Stromal cell of bone marrow (primary cell): ENCODE measurements around the gene PNPLA7.

Source experiments
- DNase-seq: peaks from one replicate; pipeline ENCODE4 v3.0.0-alpha.2; 2012; ENCODE audit warnings: low read depth

Gene PNPLA7

GRCh38 chr9:137449931-137450538 is 100.2 kb downstream of the PNPLA7 start:
- no peak for DNase-seq

DNA sequence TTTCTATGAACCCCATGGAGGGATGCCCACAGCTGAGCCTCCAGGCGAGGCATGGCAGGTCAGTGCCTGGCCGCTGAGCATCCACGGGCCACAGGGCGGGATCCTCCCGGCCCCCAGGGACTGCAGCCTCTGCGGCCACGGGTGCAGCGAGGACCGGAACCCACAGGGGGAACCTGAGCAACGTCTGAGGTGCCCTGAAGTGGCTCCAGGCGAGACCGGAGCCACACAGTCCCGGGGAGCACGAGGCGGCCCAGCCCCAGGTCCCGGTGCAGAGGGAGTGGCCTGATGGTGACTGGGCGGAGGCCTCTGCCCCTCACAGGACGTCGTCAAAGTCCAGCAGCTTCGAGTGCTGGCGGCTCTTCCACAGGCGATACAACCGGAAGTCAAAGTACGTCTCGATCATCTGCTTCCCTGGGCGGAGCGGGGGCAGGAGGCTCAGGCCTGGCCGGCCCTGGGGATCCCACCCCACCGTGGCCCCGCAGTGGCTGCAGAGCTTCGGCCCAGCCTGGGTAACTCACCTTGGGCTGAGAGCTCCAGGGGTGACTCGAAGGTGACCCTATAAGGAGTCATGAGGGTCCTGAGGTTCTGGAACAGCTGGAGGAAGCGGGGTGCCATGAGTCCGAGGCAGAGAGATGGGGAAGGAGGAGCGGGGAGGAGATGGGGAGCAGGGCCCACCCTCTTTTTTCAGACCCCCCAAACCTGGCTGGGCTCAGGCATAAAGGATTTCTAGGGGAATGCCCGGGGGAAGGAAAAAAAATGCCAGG is 100.9 kb downstream of the PNPLA7 start:
- no peak for DNase-seq

DNA sequence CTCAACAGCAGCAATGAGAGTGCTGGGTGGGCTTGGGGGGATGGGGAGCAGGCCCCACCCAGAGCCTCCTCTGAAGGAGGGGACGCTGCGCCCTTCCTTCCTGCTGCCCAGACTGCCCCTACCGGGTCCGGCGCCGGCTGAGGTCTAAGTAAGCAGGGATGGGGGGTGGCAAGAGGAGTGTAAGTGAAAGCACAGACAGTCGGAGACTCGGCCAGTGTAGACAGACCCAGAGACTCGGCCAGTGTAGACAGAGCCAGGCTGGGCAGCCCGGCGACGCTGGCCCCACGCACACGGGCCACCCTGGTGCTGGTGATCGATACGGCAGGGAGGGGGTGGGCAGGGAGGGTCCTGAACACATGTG is 101.6 kb downstream of the PNPLA7 start:
- no peak for DNase-seq

DNA sequence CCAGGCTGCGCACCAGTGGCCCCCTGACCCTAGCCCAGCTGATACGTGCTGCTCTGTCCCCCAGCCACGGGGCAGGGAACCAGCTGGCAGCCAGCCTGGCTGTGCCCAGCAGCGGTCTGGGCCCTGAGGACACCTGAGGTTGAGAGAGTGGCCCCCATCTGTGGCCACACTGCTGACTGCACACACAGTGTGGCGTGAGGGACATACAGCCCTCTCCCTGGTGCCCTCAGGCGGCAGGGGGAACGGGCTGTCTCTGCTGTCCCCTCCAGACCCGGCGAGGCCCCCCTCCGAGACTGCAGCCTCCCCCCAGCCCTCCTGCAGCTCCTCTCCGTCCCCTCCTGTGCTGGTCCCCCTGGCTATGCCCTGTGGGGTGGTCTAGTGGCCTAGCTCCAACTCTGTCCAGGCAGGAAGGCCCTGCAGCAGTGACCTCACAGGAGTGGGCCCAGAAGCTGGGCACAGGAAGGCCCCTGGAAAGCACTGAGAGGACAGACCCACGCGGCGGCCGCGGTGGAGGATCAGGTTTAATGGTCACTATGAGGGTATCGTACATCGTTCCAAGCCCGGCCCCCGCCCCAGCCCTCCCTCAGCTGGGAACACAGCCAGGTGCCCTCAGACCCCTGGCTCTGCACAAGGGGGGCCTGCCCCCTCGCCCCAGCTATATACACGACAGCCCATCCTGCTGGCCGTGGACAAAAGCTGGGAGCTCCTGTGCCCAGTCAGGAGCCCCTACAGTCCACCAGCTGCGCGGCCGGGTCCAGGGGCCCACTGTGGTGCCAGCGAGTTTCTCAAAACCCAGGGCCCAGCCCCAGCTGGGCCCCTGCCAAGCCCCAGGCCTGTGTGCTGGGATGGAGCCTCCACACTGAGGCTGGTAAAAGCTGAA is 102.2 kb downstream of the PNPLA7 start:
- DNase-seq = no peak

GRCh38 chr9:137446851-137447471 is 103.2 kb downstream of the PNPLA7 start:
- no peak for DNase-seq

GRCh38 chr9:137445930-137446431 is 104.2 kb downstream of the PNPLA7 start:
- DNase-seq = no peak

- DNase-seq = peak; percentile 69
Observed at GRCh38 chr9:137445275-137445807, 104.9 kb downstream of the PNPLA7 start.

GRCh38 chr9:137444106-137444790 is 106.0 kb downstream of the PNPLA7 start:
- DNase-seq = no peak

GRCh38 chr9:137441935-137442321 is 108.3 kb downstream of the PNPLA7 start:
- DNase-seq = no peak

DNA sequence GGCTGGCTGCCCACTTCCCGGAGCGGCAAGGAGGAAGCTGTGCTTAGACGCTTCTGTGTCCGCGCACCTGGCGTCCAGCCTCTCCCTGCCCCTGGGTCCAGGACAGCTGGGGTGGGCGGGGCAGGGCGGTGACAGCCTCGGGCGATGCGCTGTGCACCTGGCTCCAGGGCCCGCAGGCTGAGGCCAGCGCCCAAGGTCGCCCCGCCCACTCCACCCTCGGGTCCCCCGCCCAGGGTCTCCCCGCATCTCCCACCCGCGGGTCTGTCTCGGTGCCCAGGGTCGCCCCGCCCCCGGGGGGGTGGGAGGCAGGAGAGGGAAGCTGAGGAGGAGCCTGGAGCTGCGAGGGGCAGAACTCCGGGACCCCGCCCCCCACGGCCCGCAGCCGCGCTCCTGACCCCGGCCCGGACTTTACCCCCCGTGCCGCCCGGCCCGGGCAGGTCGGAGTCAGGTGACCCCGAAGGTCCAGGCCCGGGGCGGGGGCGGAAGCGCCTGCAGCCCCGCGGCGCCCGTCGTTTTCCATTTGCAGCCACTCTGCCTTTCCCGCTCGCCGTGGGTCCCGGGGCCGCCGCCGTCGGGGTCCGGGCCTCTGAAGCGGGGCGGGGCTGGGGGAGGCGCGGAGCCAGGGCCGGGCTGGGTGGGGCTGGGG is 108.8 kb downstream of the PNPLA7 start, which contains the start of gene ENTPD8:
Gene ENTPD8 (minus strand): TSS at position 69 of the 646 bp plus-strand sequence. CDS start 3,072 bp downstream, outside the sequence.
- no peak for DNase-seq

DNA sequence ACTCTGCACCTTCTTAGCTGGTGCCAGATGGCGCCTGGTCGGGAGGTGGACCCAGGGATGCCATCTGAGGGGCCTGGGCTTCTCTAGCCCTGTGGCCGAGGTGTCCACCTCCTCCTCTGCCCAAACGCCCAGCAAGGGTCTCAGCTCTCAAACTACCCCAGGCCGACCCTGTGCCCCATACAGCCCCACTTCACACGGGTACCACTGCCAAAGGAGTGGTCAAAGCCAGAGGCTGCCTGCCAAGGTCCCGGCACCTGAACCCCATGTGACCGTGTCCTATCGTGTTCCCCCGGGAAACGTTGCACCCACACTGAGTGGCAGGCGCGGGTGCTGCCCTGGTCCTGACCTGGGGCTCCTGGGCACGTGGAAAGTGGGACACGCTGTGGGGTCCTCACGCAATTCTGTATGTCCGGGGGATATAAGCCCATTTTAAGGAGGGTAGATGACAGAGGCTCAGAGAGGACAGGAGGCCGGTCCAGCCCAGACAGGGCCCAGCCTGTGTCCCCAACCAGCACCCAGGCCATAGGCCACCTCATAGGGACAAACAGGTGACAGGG is 111.0 kb downstream of the PNPLA7 start:
- no peak for DNase-seq

DNA sequence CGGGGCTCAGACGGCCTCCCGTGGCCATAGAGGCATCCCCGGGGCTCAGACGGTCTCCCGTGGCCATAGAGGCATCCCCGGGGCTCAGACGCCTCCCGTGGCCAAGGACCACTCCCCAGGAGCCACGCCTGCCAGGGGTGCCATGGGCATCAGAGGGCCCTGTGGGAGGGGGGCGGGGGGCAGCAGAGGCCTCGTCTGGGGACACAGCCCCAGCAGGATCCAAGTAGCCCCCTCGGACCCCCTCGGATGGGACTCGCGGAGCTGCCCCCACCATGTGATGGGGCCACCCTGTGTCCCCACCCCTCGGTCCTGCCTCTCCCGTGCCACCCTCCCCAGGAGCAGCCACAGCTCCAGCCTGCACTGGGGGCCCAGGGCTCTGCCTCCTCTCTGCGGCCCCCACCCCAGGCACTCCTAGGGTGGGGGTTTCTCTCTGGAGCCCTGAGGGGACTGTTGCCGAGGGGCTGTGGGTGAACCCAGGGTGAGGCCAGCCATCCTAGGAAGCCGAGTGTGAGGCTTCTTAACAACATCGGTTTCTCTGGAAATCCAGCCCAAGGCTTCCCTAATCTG is 111.5 kb downstream of the PNPLA7 start:
- DNase-seq = no peak

- no peak for DNase-seq
Observed at GRCh38 chr9:137437691-137438590, 112.3 kb downstream of the PNPLA7 start.

GRCh38 chr9:137436761-137437600 is 113.2 kb downstream of the PNPLA7 start:
- DNase-seq = no peak

DNA sequence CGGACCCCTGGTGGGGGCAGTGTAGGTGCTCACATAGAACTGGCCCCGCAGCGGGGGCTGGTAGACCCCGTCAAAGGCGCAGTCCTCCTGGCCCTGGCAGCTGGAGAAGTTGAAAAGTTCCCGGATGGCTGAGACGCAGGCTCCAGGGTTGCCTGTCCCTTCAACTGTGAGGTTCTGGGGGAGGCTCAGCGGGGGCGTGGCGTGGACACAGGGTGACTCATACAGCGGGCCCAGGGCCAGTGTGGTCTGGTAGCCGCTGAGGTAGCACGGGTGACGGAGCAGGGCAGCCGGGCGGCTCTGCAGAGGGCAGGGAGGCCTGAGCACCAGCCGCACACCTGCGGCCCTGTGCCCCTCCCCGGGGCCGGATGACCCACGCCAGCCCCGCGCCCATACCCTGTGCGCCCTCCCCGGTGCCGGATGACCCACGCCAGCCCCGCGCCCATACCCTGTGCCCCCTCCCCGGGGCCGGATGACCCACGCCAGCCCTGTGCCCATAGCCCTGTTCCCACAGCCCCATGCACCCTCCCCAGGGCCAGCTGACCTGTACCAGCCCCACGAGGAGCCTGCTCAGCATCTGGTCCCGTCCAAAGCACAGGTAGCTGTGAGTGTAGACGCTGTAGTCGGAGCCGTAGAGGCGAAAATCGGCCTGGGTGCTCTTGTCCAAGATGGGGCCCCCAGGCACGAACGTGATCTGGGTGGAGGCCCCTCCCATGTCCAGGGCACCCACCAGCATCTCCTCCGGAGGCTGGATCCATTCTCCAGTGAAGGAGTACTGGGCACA is 114.0 kb downstream of the PNPLA7 start:
- peak; percentile 64 for DNase-seq

DNA sequence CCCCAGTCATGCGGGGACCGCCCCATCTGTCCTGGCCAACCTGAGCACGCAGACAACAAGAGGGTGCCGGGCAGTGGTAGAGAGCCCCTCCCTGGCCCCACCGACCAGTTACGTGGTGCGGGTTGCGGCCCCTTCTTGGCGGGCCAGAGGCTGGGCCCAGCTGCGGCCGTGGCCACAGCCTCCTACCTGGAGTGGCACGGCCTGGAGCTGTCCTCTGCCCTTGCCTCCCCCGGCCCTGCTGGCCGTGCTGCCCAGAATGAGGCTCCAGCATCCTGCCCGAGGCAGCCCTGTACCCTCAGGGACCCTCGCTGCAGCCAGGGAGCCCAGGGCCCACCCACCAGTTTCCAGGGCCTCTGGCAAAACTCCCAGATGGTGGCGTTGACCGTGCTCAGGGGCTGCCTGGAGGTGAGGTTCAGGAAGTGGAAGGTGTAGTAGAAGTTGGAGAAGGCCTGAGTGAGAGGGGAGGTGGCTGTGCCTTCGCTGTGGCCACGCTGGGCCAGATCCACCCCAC is 114.8 kb downstream of the PNPLA7 start:
- DNase-seq = no peak
